RWPE2 (cell line): ENCODE measurements around the gene RIPOR2.

Experiments used
- ATAC-seq: fragments of 200-7000 bp; cut with Tn5 transposase; 3 replicates; pipeline ENCODE4 v1.9.1; 2021; ENCODE audit warnings: low read depth
- DNase-seq: peaks from one replicate; pipeline ENCODE4 v3.0.0-alpha.2; 2020; ENCODE audit warnings: low spot score
- H3K27ac ChIP-seq: fragments of 450-650 bp; 2 replicates; pipeline ENCODE4 v1.5.1; 2017; ENCODE audit warnings: mild to moderate bottlenecking; ENCODE audit not compliant: poor library complexity, severe bottlenecking
- H3K27me3 ChIP-seq: fragments of 250-450 bp; sonication (Bioruptor Pico); 2 replicates; pipeline ENCODE4 v1.5.1; 2021; ENCODE audit warnings: mild to moderate bottlenecking, moderate library complexity; ENCODE audit not compliant: insufficient read depth, poor library complexity, severe bottlenecking
- H3K36me3 ChIP-seq: fragments of 250-450 bp; sonication (Bioruptor Pico); 2 replicates; pipeline ENCODE4 v1.5.1; 2020; ENCODE audit warnings: low read depth, mild to moderate bottlenecking, moderate library complexity
- H3K4me1 ChIP-seq: fragments of 250-450 bp; sonication (Bioruptor Pico); 2 replicates; pipeline ENCODE4 v1.5.1; 2021; ENCODE audit warnings: mild to moderate bottlenecking, moderate library complexity; ENCODE audit not compliant: insufficient read depth, poor library complexity, severe bottlenecking
- H3K4me3 ChIP-seq: fragments of 250-450 bp; sonication (Bioruptor Pico); 2 replicates; pipeline ENCODE4 v1.5.1; 2021; ENCODE audit warnings: mild to moderate bottlenecking, moderate library complexity; ENCODE audit not compliant: severe bottlenecking
- H3K9me3 ChIP-seq: fragments of 250-450 bp; sonication (Bioruptor Pico); 2 replicates; pipeline ENCODE4 v1.5.1; 2021; ENCODE audit warnings: mild to moderate bottlenecking, moderate library complexity; ENCODE audit not compliant: severe bottlenecking
- TF ChIP-seq, protein P1 (sequence below): fragments of 450-650 bp; IDR thresholded peaks from one replicate; pipeline ENCODE4 v1.5.1; 2017; ENCODE audit warnings: mild to moderate bottlenecking, moderate library complexity; ENCODE audit not compliant: poor library complexity, severe bottlenecking

Gene RIPOR2

DNA sequence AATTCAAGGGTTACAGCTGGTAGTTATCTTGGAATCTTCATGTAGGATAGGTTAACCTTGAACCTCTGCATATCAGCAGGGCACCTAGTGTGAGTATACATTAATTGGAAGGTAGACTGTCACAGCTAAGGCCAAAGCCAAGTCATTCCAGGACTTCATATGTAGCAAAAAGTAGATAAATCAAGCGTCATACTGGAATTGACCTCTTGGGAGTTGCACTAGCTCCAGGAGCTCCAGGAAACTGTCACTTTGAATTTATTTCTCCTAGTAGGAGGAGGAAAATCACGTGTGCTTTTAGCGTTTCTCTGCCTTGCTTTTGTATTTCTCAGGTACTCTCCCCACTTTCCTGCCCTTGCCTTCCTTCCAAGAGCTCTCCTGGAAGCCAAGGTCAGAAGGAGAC, 30.3 kb downstream of the RIPOR2 start:
- Histone ChIP-seq H3K27ac (no peak overlapping the region), H3K27me3 (peaks cover 4% of the 10 kb centered on the region), H3K9me3 (no peaks in the 10 kb centered on the region), H3K4me3 (no peak overlapping the region), H3K36me3 (no peaks in the 10 kb centered on the region), H3K4me1 (no peaks in the 10 kb centered on the region)
- DNase-seq (no peak), ATAC-seq (no peak)
- TF ChIP-seq, protein P1, sequence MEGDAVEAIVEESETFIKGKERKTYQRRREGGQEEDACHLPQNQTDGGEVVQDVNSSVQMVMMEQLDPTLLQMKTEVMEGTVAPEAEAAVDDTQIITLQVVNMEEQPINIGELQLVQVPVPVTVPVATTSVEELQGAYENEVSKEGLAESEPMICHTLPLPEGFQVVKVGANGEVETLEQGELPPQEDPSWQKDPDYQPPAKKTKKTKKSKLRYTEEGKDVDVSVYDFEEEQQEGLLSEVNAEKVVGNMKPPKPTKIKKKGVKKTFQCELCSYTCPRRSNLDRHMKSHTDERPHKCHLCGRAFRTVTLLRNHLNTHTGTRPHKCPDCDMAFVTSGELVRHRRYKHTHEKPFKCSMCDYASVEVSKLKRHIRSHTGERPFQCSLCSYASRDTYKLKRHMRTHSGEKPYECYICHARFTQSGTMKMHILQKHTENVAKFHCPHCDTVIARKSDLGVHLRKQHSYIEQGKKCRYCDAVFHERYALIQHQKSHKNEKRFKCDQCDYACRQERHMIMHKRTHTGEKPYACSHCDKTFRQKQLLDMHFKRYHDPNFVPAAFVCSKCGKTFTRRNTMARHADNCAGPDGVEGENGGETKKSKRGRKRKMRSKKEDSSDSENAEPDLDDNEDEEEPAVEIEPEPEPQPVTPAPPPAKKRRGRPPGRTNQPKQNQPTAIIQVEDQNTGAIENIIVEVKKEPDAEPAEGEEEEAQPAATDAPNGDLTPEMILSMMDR: no peak

- Histone ChIP-seq H3K27me3 (no peaks in the 10 kb centered on the region), H3K9me3 (no peaks in the 10 kb centered on the region), H3K27ac (no peak overlapping the region), H3K4me3 (no peak overlapping the region), H3K4me1 (no peaks in the 10 kb centered on the region), H3K36me3 (no peaks in the 10 kb centered on the region)
- TF ChIP-seq, protein P1: no peak
- no peak for DNase-seq
- ATAC-seq: no peak
Observed at GRCh38 chr6:24903681-24904080, 32.1 kb downstream of the RIPOR2 start.

DNA sequence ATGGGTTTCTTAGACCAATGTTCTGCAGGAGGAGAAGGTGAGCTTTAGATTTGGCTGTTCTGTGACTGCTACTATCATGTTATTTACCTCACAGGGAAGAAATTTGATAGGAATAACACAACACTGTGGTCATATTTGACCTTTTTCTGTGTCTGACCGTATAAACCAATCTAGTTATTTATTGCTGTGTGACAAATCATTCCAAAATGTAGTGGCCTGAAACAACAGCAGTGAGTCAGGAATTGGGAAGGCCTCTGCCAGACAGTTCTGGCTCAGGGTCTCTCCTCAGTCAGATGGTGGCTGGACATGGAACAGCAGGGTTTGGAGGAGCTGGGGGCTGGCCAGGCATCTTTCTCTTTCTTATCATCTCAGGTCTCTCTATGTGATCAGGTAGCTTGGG, 33.0 kb downstream of the RIPOR2 start:
- Histone ChIP-seq H3K27me3 (no peaks in the 10 kb centered on the region), H3K4me1 (no peaks in the 10 kb centered on the region), H3K9me3 (no peaks in the 10 kb centered on the region), H3K36me3 (no peaks in the 10 kb centered on the region), H3K4me3 (no peak overlapping the region), H3K27ac (no peak overlapping the region)
- no peak for DNase-seq
- ATAC-seq: peak; percentile 80
- TF ChIP-seq, protein P1: no peak

DNA sequence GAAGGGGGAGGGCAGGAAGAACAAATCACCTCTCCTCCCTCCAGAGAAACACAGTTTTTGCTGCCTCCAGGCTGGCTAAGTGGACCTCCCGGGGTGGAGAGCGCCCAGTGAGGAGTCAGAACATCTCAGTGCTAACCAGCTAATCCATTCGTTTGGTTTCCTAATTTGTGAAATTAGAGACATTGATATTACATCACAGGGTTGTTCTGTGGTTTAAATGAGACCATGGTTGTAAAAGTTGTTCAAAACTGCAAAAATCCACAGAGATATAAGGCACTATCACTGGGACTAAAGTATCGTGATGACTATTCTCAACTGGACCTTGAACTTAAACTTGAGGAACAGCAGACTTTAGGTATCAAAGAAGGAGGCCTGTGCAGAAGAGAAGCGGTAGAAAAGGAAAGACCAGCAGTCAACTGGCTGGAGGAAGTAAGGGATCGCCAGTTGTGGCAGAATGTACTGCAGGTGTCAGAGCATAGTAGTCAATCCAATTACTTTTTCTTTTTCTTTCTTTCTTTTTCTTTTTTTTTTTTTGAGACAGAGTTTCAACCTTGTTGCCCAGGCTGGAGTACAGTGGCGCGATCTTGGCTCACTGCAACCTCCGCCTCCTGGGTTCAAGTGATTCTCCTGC, 33.9 kb downstream of the RIPOR2 start:
- no peaks in the 10 kb centered on the region for H3K27me3 ChIP-seq
- TF ChIP-seq, protein P1: no peak
- no peak overlapping the region for H3K27ac ChIP-seq
- DNase-seq (no peak), ATAC-seq (no peak)
- H3K4me1 ChIP-seq: no peaks in the 10 kb centered on the region
- no peaks in the 10 kb centered on the region for H3K9me3 ChIP-seq
- no peak overlapping the region for H3K4me3 ChIP-seq
- no peaks in the 10 kb centered on the region for H3K36me3 ChIP-seq

GRCh38 chr6:24900917-24901697, 34.7 kb downstream of the RIPOR2 start:
- H3K27me3 ChIP-seq: no peaks in the 10 kb centered on the region
- DNase-seq: no peak
- H3K4me1 ChIP-seq: no peaks in the 10 kb centered on the region
- ATAC-seq: no peak
- H3K4me3 ChIP-seq: no peak overlapping the region
- H3K9me3 ChIP-seq: no peaks in the 10 kb centered on the region
- TF ChIP-seq, protein P1: no peak
- H3K36me3 ChIP-seq: no peaks in the 10 kb centered on the region
- no peak overlapping the region for H3K27ac ChIP-seq
